ENCODE results near the gene SOX9.

Gene SOX9

DNA sequence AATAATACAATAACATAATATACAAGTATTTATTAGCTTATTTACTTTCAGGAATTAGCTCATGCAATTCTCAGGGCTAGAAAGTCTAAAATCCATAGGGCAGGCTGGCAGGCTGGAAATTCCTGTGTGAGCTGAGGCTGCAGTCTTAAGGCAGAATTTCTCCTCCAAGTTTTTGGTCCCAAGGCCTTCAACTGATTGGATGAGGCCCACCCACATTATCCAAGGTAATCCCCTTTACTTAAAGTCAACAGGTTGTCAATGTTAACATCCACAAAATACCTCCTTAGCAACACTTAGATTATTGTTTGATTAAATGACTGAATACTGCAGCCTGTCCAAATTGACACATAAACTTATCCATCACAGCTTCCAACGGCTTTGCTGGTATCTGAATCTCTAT is 32.9 kb upstream of the SOX9 start:
- DNase-seq (ENCODE audit: low read depth, low spot score), result no peak
- POLR2A ChIA-PET, result no interaction called here
- CTCF ChIA-PET, result no interaction called here
- TF ChIP-seq, protein P1, sequence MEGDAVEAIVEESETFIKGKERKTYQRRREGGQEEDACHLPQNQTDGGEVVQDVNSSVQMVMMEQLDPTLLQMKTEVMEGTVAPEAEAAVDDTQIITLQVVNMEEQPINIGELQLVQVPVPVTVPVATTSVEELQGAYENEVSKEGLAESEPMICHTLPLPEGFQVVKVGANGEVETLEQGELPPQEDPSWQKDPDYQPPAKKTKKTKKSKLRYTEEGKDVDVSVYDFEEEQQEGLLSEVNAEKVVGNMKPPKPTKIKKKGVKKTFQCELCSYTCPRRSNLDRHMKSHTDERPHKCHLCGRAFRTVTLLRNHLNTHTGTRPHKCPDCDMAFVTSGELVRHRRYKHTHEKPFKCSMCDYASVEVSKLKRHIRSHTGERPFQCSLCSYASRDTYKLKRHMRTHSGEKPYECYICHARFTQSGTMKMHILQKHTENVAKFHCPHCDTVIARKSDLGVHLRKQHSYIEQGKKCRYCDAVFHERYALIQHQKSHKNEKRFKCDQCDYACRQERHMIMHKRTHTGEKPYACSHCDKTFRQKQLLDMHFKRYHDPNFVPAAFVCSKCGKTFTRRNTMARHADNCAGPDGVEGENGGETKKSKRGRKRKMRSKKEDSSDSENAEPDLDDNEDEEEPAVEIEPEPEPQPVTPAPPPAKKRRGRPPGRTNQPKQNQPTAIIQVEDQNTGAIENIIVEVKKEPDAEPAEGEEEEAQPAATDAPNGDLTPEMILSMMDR (IDR thresholded peaks at IDR 0.05; ENCODE audit: insufficient read depth, low read length, missing control alignments), result no peak
- H3K4me3 ChIP-seq (ENCODE audit: low read depth, low read length), result no peak overlapping the region

DNA sequence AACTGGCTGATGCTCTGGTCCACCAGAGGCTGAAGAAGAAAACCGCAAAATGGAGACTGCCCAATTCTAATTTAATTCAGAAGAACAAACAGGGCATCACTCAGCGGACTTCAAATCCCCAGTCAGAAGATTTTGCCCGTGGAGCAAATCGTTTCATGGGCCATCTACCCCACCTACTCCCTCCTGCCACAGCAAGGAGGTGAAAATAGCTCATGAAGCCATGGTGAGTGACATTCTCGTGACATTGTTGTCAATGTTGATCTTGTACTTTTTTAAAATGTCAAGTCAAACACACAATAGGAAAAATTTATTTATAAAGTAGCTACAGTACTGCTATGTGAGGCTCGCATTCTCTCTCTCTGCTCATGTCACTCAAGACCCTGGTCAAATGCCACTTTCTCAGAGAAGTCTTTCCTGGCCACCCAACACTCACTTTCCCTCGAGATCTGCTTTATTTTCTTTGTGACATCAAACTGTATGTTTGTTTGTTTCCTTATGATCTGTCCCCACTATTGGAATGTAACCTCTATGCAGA is 31.3 kb upstream of the SOX9 start:
- TF ChIP-seq, protein P1 (IDR thresholded peaks at IDR 0.05; ENCODE audit: insufficient read depth, low read length, missing control alignments), result no peak
- DNase-seq (ENCODE audit: low read depth, low spot score), result no peak
- POLR2A ChIA-PET, result no interaction called here

DNA sequence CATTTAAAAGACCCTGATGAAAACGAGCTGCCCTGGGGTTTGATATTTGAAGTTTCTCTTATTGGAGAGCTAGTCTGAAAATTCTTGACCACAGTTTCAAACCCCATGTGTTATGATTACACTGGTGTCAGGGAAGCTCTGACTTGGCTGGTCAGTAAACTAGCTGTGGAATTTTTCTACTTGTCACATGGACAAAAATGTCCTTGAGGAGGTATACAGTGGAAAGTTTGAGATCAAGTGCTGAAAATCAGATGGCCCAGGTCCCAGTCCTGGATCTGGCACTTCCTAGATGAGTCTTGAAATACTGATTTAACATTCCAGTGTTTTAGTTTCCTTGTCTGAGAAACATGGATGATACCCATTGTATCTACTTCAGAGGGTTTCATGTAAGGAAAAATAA is 30.7 kb upstream of the SOX9 start:
- ChIA-PET POLR2A (no interaction called here), CTCF (interaction anchor here (0.7 kb wide), 1 partner anchor 449 kb away, joined by 3 read pairs; no protein-coding TSS in a partner anchor)
- no peak for DNase-seq (ENCODE audit: low read depth, low spot score)
- H3K4me3 ChIP-seq (ENCODE audit: low read depth, low read length), result no peak overlapping the region
- TF ChIP-seq, protein P1 (IDR thresholded peaks at IDR 0.05; ENCODE audit: insufficient read depth, low read length, missing control alignments), result no peak

More for the DNA sequence above, 31.3 kb upstream of the SOX9 start:
- CTCF ChIA-PET, result interaction anchor here (0.7 kb wide), 1 partner anchor 450 kb away, joined by 3 read pairs; no protein-coding TSS in a partner anchor
- no peak overlapping the region for H3K4me3 ChIP-seq (ENCODE audit: low read depth, low read length)

DNA sequence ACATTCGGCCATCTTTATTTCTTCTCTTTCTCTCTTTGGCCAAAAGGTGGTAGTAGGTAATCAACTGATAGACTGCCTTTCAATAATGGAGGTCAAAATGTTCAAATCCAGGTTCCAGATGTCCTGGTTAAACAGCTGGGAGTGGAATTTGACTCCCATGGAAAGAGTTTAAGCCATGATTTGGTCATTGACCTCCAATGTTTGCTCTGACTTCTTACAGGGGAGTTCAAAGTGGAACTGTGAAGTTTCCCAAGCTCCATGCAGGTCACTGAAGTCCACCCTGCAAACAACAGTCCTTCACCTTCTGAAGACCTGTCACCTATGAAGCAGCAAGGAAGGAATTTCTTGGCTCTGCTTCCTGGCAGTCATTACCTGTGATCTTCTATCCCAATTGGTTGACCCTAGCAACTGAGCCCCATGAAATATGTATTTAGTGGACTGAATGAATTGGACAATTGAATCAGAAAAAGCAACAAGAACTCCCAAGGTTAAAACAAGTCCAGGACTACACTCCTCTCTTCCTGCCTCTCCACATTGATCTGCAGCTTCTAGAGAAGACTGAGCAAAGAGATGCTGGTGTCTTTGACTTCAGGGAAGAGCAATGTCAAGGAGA is 28.0 kb upstream of the SOX9 start:
- TF ChIP-seq, protein P1 (IDR thresholded peaks at IDR 0.05; ENCODE audit: insufficient read depth, low read length, missing control alignments), result no peak
- POLR2A ChIA-PET, result no interaction called here
- CTCF ChIA-PET, result interaction anchor here (0.6 kb wide), 1 partner anchor 1309 kb away, joined by 4 read pairs; no protein-coding TSS in a partner anchor
- DNase-seq (ENCODE audit: low read depth, low spot score), result no peak
- H3K4me3 ChIP-seq (ENCODE audit: low read depth, low read length), result no peak overlapping the region

DNA sequence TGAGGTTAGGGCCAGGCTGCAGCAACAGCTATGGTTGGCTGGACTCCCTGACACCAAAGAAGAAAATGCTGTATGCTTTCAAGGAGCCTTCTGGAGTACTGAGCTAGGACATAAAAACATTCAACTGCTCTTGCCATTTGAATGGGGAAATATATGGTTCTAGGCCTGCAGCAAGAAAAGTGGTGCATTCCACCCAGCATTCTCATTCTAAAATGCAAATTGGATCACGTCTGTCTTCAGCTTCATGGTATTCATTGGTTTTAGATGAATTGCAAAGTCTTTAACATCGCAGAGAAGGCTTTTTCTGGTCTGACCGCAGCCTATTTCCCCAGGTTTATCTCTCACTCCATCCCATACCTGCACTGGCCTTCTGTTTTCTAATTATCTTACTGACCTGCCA is 27.1 kb upstream of the SOX9 start:
- no peak for DNase-seq (ENCODE audit: low read depth, low spot score)
- ChIA-PET CTCF (no interaction called here), POLR2A (no interaction called here)
- TF ChIP-seq, protein P1 (IDR thresholded peaks at IDR 0.05; ENCODE audit: insufficient read depth, low read length, missing control alignments), result no peak
- H3K4me3 ChIP-seq (ENCODE audit: low read depth, low read length), result no peak overlapping the region

DNA sequence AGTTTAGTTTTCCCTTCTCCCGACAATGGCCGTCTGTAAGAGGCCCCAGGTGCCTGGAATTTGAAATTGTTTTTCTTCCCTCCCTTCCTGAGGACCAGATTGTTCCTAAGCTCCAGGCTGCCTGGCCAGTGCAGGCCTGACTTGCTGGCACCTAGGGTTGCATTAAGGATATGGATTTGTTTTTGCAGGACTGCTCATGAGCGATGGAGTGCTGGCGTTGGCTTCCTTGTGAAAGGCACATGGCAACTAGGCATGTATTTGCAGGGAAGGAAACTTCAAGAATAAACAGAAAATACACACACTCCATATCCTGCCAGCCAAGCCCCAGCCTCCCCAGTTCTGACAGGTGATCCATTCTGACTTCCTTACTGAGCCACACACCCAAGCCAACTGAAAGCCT is 25.5 kb upstream of the SOX9 start:
- TF ChIP-seq, protein P1 (IDR thresholded peaks at IDR 0.05; ENCODE audit: insufficient read depth, low read length, missing control alignments), result no peak
- POLR2A ChIA-PET, result no interaction called here
- CTCF ChIA-PET, result no interaction called here

More for the DNA sequence above, 25.5 kb upstream of the SOX9 start:
- DNase-seq (ENCODE audit: low read depth, low spot score), result no peak
- no peak overlapping the region for H3K4me3 ChIP-seq (ENCODE audit: low read depth, low read length)
